ENCODE data around the gene TCF23.

Gene TCF23

GRCh38 chr2:27152102-27152795 is 3.4 kb downstream of the TCF23 start:
- no peak for TF ChIP-seq CTCF (IDR thresholded peaks at IDR 0.05; ENCODE audit: low read depth, low read length)
- no peak for DNase-seq (ENCODE audit: extremely low read depth, low read depth)

GRCh38 chr2:27152796-27153464 is 4.1 kb downstream of the TCF23 start:
- no peak for DNase-seq (ENCODE audit: extremely low read depth, low read depth)
- TF ChIP-seq CTCF (IDR thresholded peaks at IDR 0.05; ENCODE audit: low read depth, low read length) = no peak

GRCh38 chr2:27154488-27154887 is 5.7 kb downstream of the TCF23 start:
- TF ChIP-seq CTCF (IDR thresholded peaks at IDR 0.05; ENCODE audit: low read depth, low read length) = no peak

GRCh38 chr2:27155069-27155520 is 6.3 kb downstream of the TCF23 start:
- TF ChIP-seq CTCF (IDR thresholded peaks at IDR 0.05; ENCODE audit: low read depth, low read length) = no peak
- no peak for DNase-seq (ENCODE audit: extremely low read depth, low read depth)

More at GRCh38 chr2:27154488-27154887, 5.7 kb downstream of the TCF23 start:
- no peak for DNase-seq (ENCODE audit: extremely low read depth, low read depth)

GRCh38 chr2:27158468-27158867 is 9.7 kb downstream of the TCF23 start:
- no peak for TF ChIP-seq CTCF (IDR thresholded peaks at IDR 0.05; ENCODE audit: low read depth, low read length)
- no peak for DNase-seq (ENCODE audit: extremely low read depth, low read depth)

GRCh38 chr2:27159271-27159670 is 10.5 kb downstream of the TCF23 start:
- DNase-seq (ENCODE audit: extremely low read depth, low read depth) = no peak
- TF ChIP-seq CTCF (IDR thresholded peaks at IDR 0.05; ENCODE audit: low read depth, low read length) = no peak

- DNase-seq (ENCODE audit: extremely low read depth, low read depth) = no peak
- TF ChIP-seq CTCF (IDR thresholded peaks at IDR 0.05; ENCODE audit: low read depth, low read length) = no peak
These were observed 11.4 kb downstream of the TCF23 start for GRCh38 chr2:27160191-27160590.
